Measurements from ENCODE around the gene ACR.
"Not testable (repeated sequence)": the region's sequence is repeated elsewhere in the genome, so short reads cannot be mapped to it uniquely, and the experiment has no call there.

The ACR gene

DNA sequence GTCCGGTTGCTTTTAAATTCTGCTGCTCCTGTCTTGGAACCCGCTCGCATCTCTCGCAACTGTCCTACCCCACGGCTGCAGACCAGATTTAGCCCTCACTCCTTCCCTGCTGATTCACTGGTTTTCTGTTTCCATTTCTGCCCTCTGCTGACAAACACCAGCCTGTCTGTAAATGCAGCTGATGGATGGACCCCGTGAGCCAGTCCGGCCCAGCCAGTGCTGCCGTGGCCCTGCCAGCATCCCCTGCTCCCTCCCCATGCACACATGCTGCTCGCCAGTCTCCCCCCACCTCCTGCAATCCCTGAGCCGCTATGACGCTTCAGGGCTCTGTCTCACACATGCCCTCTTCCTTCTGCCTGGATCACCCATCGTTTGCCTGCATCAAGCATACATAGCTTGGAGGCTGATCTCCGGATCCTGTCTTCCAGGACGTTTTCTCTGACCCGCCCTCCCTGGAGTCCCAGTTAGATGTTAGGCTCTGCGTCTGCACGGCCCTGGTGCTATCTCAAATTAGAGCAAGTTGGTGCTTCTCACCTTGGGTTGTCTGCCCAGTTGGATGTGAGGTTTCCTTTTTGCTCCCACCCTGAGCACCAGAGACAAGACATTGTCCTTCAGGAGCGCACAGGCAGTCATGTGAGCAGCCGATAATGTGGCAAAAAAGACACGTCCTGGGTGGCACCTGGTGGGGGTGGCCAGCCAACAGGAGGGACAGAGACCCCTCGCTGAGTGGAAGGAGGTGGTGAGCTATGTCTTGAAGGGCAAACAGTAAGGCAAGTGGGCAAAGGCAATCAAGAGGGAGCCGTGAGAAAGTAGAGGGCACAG, 4.3 kb upstream of the ACR start:
- no peak for DNase-seq

DNA sequence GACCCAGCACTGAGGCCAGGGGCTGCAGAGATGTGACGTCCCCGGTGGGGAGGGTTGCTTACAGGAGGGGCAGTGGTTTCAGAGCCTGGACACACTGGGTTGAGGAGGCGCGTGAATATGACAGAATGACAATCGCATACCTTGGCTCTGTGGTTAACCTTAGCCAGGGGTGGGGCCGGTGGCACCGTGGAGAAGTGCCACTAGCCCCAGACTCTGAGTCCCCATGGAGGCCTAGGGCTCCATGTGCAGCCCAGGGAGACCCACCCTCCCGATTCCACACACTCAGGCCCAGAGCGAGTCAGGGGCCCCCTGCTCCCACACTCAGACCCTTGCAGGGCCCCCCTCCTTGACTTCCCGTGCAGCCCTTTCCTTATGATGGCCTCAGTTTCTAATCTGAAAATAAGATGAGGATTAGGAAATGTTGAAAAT, 3.6 kb upstream of the ACR start:
- no peak for DNase-seq

DNA sequence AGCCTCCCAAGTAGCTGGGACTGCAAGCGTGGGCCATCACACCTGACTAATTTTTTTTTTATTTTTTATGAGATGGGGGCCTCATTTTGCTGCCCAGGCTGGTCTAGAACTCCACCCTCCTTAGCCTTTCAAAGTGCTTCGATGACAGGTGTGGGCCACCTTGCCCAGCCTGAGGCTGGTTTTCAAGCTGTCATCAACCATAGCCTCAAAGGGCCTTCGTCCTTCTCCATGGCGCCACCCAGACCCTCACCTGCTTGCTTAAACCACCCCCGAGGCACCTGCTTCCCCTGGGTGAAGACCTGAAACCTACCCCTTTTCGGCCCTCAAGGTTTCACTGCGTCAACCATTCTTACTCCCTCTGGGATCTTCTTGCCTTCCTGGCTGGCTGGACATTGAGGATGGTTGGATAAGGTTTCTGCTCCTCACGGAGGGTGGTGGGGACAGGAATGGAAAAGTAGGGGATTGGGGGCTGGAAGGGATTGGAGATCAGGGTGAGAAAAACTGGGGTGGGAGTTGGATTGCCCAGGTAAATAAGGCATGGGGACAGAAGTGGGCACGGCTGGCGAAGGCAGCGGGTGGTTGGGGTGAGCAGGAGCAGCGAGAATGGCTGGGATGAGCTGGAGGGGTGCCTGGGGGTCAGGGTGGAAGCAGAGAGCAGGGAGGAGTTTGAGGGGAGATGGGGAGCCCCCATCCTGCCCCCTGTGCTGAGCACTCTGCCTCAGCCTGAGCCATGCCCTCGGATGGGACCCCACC, 2.8 kb upstream of the ACR start:
- no peak for DNase-seq

DNA sequence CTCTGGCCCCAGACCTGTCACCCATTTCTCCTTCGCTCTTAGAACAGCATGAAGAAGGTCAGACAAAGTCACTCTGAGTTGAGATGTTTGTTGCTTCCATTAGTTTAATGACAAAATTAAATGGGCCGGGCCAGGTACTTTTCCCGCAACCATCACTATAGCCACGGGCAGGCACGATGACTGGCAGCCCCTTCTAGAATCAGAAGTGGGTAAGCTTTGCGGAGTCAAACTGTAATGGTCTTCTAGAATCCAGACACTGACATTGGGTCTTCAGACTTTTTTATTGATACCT, 2.3 kb upstream of the ACR start:
- DNase-seq: no peak

DNA sequence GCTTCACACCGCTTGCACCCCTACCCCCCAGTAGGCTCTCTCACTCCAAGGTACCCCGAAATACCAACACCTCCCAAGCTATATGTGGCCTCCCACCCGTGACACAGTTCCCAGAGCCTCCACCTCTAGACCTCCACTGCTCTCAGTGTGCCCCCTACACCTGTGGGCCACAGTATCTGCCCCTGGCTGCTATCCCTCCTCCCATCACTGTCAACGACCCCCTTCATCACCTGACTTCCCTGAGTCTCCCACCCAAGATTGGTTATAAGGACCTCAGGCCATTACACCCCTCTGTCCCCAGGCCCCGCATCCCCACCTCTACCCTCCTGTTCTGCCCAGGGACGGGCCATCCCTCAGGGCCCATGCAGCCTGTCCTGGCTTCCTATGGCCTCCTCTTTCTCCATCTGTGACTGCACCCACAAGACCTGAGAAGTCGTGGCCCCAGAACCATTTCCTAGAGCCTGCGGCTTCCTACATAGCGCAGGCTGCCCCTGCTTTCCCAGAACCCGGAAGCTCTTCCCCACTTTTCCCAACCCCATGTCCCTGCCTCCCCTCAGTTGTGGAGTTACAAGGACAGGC, 734 bp downstream of the ACR start:
- DNase-seq: no peak

DNA sequence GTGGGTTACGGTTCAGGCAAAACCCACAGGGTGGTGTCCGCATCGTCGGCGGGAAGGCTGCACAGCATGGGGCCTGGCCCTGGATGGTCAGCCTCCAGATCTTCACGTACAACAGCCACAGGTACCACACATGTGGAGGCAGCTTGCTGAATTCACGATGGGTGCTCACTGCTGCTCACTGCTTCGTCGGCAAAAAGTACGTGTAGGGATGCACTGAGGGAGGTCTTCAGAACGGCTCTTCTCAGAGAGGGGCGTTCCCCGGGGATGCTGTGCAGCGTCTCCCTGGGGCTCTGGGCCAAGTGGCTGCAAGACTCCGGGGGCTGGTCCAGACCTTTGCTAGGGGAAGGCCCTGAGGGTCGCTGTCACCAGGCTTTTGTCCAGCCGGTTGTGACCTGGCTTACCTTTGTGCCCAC, 1.3 kb downstream of the ACR start:
- DNase-seq: no peak

DNA sequence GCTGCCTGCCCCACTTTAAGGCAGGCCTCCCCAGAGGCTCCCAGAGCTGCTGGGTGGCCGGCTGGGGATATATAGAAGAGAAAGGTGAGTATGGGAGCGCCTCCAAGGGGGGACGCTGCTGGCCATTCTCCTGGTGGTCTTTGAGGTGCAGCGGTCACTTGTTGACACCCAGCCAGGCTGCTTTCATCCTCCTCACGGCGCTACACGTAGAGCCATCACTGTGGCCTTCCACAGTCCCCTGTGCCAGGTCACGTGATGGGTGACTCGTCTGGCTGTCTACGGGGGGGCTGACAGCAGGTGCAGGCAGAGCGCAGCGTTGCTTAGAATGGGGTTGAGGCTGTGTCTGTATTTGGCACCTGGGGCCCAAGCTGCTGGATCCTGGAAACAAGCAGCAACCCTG, 1.9 kb downstream of the ACR start:
- no peak for DNase-seq

DNA sequence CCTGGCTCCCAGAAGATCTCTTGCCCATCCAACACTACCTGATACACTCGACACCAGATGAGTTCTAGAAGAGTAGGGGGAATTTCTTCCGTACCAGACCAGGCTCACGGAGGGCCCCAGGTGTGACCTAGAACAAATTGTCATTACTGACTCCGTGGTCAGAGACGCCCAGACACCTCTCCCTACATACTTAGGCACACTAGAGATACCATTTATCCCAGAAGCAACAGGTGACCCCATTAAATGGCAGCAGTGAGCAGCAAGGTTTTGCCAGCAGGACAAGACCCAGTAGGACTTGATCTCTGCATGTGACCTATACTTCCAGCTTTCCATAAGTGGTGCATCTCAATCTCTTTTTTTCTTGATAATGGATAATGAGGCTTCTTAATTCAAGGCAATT, 2.7 kb downstream of the ACR start:
- not testable (repeated sequence) for DNase-seq

DNA sequence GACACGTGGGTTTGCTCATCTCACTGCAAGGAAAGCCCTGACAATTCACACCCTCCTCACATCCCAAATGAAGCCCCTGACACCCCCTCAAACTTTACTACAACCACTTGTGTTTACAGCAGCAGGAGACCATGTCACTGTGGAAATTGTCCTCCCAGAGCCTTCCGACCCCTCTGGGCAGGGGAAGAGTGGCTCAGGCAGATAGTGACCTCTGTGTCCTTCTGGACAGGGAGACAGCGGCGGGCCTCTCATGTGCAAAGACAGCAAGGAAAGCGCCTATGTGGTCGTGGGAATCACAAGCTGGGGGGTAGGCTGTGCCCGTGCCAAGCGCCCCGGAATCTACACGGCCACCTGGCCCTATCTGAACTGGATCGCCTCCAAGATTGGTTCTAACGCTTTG, 6.4 kb downstream of the ACR start:
- not testable (repeated sequence) for DNase-seq

DNA sequence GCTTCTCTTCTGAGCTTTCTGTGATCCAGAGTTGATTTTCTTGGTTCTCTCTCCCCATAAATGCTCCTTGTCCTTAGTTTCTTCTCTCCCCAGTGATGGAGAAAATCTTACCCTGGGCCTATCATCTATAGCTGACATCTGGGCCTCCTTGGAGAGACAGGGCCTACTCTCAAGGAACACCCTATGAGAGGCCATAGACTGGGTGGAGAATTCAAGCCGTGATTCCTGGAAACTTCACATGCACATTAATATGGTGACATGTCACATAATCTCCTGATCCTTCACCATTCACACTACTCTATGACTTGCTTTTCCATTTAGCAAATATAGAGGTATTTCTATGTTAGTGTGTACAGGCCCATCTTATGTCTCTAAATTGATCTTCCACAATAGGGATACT, 9.5 kb downstream of the ACR start:
- not testable (repeated sequence) for DNase-seq

DNA sequence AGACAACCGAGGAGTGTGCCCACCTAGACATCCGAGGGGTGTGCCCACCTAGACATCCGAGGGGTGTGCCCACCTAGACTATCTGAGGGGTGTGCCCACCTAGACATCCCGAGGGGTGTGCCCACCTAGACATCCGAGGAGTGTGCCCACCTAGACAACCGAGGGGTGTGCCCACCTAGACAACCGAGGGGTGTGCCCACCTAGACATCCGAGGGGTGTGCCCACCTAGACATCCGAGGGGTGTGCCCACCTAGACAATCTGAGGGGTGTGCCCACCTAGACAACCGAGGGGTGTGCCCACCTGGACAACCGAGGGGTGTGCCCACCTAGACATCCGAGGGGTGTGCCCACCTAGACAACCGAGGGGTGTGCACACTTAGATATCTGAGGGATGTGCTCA, 10.6 kb downstream of the ACR start:
- not testable (repeated sequence) for DNase-seq

DNA sequence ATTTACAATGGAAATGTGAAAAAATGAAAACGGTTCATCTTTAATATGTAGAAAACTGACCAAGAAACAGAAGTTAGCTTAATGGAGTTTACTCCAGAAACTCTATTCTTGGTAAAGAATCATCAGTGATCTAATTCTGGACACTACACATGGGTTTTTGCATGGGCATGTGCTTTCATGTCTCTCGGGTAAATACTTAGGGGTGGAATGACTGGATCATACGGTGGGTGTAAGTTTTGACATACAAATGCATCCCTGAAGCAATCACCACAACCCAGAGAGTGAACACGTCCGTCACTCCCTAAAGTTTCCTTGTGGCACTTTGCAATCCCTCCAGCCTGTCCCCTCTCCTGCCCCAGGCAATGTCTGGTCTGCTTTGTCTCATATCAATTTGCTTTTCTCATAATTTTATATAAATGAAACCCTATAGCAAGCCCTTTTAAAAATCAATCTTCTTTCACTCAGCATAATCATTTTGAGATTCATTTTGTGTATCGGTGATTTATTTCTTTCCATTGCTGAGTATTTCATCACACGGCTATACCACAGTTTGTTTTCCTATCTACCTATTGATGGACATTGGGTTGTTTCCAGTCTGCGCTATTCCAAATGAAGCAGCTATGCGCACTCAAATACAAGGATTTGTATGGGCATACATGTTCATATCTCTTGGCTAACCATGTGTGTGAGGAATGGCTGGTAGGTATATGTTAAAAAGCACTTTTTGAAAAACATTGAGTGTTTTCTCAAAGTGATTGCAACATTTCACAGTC, 11.5 kb downstream of the ACR start:
- DNase-seq: not testable (repeated sequence)

DNA sequence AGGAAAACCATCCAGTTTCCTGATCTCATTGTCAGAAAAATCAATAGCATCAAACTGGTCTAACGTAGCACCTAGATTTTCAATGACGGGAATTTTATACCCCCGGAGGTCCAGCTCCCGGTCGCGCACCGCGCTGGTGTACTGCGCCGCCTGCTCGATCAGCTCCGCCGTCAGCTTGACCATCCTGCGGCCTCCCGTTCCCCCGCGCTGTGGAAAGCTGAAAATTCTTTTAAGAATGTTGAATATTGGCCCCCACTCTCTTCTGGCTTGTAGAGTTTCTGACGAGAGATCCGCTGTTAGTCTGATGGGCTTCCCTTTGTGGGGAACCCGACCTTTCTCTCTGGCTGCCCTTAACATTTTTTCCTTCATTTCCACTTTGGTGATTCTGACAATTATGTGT, 17.2 kb downstream of the ACR start:
- DNase-seq: not testable (repeated sequence)

DNA sequence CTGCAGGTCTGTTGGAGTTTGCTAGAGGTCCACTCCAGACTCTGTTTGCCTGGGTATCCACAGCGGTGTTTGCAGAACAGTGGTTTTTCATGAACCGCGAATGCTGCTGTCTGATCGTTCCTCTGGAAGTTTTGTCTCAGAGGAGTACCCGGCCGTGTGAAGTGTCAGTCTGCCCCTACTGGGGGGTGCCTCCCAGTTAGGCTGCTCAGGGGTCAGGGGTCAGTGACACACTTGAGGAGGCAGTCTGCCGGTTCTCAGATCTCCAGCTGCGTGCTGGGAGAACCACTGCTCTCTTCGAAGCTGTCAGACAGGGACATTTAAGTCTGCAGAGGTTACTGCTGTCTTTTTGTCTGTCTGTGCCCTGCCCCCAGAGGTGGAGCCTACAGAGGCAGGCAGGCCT, 18.4 kb downstream of the ACR start:
- DNase-seq: not testable (repeated sequence)

DNA sequence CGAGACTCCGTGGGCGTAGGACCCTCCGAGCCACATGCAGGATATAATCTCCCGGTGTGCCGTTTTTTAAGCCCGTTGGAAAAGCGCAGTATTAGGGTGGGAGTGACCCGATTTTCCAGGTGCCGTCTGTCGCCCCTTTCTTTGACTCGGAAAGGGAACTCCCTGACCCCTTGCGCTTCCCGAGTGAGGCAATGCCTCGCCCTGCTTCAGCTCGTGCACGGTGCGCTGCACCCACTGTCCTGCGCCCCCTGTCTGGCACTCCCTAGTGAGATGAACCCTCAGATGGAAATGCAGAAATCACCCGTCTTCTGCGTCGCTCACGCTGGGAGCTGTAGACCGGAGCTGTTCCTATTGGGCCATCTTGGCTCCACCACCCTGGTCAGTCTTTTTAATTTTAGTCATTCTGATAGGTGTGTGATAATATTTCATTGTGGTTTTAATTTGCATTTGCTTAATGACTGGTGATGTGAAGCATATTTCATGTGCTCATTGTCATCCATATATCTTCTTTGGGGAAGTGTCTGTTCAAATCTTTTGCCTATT, 19.0 kb downstream of the ACR start:
- peak; percentile 47 for DNase-seq

DNA sequence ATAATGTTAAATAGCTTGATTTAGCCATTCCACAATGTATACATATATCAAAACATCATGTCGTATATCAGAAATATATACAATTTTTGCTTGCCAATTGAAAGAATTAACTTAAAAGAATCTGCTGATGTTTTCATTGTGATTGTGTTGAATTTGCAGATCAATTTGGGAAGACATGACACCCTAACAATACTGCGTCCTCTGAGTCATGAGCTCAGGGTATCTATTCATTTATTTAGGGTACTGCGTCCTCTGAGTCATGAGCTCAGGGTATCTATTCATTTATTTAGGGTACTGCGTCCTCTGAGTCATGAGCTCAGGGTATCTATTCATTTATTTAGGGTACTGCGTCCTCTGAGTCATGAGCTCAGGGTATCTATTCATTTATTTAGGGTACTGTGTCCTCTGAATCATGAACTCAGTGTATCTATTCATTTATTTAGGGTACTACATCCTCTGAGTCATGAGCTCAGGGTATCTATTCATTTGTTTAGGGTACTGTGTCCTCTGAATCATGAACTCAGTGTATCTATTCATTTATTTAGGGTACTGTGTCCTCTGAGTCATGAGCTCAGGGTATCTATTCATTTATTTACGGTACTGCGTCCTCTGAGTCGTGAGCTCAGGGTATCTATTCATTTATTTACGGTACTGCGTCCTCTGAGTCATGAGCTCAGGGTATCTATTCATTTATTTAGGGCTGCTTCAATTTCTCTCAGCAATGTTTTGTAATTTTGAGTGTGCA, 21.8 kb downstream of the ACR start:
- DNase-seq: not testable (repeated sequence)

DNA sequence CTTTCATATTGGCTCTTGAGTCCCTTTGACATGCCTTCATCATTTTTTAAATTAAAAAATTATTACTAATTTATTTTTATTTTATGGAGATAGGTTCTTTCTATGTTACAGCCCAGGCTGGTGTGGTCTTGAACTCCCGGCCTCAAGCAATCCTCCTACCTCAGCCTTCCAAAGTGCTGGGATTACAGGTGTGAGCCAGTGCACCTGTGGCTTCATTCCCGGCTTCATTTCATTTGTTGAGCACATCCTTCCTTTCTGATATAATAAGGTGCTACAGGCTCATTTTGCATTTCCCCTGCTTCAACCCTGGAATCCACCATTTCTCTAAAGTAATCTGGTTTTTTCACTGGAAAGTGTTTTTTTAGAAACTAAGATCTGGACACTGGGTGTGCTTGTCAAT, 23.8 kb downstream of the ACR start:
- DNase-seq: not testable (repeated sequence)

DNA sequence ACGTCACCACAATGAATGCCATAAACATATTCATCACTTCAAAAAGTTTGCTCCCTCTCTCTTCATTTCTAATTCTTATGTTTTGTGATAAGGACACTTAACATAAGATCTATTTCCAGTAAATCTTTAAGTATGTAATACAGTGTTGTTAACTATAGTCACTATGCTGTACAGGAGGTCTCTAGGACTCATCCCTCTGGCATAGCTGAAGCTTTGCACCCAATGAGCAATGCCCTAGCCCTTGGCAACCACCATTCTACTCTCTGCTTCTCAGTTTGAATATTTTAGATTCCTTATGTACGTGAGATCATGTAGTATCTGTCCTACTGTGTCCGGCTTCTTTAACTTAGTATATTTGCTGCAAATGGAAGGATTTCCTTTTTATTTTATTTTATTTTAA, 26.3 kb downstream of the ACR start:
- DNase-seq: not testable (repeated sequence)

DNA sequence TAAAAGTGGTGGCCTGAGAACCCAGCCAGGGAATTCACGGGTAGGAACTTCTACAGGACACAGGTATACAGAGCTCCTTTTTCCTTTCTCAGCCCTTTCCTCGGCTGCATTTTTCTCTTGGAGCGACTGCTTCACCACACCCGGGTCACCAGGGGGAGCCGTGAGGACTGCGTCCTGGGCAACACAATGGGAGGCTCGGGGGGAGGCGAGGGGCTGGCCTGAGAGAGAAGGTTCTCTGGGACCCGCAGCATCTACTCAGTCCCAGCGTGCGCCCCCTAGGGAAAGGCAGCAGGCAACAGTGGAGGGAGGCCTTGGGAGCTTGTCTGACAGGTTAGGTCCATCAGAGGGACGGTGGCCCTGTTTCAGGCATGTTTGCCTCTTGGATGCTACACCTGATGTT, 37.1 kb downstream of the ACR start:
- not testable (repeated sequence) for DNase-seq

DNA sequence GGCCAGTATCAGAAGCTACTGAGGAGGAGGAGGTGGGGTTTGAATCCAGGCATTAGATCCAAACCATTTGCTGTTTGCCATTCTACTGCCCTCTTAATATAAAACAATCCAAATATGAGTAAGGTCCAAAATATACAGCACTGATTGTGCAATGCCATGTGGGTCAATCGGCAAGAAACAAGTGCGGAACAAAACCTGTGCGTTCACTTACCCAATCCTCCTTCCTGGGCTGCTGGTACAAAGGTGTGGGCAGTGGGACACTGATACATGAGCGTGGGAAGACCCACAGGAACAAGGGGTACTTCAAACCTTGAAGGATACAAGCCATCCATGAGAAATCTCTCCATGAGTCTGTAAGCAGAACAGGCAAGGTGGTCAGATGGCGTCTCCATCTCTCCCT, 39.6 kb downstream of the ACR start:
- DNase-seq: not testable (repeated sequence)

DNA sequence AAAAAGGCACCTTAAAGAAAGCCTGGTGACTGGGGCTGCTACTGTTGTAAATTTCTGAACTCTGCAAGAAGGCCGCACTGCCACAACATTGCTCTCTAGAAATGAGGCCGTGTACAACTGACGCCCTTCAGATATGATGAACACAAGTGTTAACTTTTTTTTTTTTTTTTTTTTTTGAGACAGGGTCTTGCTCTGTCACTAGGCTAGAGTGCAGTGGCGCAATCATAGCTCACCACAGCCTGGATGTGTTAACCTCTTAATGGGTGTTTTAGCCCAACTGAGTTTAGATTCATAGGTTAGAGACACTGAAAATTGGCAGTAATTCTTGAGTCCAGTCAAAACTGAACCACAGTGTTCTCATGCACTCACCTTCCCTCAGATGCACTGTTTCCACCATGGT, 42.2 kb downstream of the ACR start:
- not testable (repeated sequence) for DNase-seq

DNA sequence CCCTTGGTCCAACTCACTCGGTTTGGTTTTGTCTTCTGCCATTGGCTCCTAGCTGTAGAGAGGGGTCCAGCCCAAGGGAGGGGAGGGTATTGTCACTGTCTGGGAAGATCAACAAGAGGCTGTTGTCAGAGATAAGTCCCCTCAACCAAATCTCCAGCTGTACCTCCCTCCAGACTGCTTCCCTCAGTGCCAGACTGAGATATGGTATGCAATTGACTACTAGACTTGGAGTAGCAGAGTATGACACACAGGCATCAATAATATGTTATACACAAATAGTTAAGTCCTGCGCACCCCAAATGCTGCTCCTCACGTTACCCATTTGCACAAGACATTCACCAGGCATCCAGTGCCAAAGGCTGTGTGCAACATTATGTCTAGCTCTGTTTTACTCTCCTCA, 44.2 kb downstream of the ACR start:
- not testable (repeated sequence) for DNase-seq
